IPS-NIHi7 (cell line): ENCODE data around the gene TRMT5.
A peak's percentile ranks its signal among the peaks of the same experiment; 100 is the strongest.

Experiments
- DNase-seq: peaks from one replicate; pipeline ENCODE4 v3.0.0; 2012; ENCODE audit warnings: mixed read lengths; ENCODE audit errors: extremely low spot score

Gene TRMT5, protein sequence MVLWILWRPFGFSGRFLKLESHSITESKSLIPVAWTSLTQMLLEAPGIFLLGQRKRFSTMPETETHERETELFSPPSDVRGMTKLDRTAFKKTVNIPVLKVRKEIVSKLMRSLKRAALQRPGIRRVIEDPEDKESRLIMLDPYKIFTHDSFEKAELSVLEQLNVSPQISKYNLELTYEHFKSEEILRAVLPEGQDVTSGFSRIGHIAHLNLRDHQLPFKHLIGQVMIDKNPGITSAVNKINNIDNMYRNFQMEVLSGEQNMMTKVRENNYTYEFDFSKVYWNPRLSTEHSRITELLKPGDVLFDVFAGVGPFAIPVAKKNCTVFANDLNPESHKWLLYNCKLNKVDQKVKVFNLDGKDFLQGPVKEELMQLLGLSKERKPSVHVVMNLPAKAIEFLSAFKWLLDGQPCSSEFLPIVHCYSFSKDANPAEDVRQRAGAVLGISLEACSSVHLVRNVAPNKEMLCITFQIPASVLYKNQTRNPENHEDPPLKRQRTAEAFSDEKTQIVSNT

DNA sequence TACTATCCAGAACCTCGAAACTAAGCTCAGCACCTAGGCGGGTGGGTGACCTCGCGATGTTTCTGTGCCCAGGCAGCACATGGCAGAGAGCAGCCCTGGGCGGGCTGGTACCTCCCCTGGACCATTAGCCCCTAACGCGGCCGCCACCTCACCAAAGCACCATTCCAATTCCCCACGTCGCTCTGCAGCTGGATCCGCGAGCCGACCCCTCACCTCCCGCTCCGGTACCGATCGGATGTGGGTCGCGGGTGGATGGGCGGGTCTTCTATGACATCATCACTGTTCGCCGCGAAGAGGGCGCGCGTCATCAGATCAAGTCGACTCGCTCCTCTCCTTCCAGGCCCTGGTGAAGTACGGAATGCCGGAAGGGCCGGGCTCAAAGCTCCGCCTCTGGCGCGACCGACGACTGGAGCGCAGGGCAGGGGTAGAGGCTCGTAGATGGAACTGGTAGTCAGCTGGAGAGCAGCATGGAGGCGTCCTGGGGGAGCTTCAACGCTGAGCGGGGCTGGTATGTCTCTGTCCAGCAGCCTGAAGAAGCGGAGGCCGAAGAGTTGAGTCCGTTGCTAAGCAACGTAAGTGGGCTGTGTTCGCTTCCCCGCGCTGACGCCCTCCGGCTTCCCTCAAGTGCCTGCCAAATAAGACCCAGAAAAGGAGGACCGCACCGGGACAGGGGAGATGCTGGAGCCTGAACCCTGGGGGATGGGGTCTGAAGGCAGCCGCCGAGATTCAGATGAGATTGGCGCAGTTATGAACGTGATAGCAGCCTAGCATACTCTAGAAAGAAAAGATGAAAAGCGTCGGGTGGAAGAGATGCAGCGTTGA is at the start of gene TRMT5, which contains the start of gene SLC38A6:
TRMT5 (minus strand) TSS at position 269 of the 822 bp plus-strand sequence; CDS start at position 163, 106 bp downstream.
SLC38A6 (plus strand) TSS at position 435 of the 822 bp plus-strand sequence; CDS start at position 468, 33 bp downstream.
- DNase-seq, result peak; percentile 95

DNA sequence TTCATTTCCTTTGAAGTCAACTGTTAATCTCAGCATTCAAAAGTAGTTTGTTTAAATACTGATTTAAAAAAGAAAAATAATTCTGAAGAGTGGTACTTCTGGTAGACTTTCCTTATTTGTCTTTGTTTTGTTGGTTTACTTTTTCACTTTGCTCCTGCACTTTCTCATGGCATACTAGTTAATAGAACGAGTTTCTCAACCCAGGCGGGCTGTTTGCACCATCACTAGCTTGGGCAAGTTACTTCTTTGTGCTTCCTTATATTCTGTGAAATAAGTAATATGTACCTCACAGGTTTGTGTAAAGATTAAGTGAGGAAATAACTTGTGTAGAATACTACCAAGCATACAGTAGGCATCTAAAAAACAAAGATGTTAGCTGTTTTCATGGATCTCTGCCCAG is 45.6 kb upstream of the TRMT5 start:
- DNase-seq, result no peak

DNA sequence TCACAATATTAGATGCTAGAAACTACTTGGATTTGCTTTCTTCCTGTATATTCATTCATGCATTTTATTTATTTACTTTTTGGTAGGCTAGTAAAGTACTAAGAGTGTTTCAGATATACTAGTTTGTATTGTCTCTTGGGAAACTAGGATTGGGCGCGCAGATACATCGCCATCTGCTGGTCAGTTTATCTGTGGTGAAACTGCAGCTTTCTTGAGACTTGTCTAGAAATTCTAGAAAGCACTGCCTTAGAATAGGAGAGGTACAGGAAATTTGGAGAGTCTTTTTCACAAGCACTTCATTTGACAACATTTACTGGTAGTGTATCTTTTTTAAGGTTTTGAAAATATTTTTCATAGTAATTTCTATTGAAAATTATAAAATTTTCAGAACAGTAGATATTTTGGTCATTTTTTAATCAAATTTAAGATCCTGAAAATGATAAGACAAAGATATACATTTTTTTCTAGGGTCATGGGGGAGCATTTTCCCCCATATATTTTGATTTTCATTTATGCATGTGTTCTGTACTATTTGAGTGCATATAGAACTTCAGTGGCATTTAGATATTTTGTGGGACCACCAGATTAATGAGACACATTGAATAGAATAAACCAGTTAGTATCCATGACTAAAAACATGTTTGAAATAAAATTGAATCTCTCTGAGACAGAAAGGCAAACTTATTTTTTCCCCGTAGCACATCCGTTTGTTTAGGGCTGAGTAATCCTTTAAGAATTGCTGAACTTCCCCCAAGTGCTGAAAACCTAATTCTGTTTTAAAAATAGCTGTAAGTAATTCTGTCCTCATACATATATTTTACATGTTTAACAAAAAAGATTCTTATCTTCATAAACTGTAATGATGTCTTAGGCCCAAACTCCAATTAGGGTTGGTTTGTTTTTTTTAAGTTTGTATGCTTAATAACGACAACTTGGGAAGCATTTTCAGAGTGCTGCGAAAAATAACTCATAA is 44.7 kb upstream of the TRMT5 start:
- peak; percentile 56 for DNase-seq

DNA sequence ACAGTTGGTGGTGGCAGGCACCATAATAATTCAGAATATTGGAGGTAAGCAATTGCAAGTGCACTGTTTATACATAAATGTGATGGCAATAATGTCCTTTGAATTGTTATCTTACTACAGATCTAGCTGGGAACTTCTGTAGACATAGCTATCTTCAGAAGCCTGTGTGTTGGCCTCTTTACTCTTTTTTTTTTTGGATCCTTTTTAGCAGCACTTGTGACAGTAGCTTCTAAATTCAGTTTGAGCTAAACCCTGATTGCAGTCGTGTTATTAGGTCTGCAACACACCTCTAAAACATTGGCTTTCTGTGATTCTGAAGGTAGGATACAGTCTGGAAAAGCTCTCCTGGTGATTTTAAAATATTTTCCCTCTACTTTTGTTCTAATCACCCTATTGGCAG is 38.7 kb upstream of the TRMT5 start:
- DNase-seq, result no peak

DNA sequence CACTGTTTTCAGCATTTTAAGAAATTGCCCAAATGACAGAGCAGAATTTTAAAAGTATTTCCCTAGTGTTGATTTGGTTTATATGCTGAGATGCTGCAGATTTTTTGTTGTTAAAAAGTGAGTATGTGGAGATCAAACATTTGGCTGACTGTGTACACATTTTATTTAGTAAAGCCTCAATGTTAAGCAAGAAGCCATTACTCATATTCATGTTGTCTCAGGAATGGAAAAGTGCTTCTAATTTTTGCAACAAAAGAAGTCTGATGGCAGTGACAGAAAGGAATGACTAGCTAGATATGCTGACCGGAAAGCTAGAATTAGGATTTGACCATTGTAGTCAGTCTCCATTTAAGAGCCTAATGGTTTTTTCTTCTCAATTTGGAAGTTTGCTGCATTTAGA is 22.7 kb upstream of the TRMT5 start:
- no peak for DNase-seq

DNA sequence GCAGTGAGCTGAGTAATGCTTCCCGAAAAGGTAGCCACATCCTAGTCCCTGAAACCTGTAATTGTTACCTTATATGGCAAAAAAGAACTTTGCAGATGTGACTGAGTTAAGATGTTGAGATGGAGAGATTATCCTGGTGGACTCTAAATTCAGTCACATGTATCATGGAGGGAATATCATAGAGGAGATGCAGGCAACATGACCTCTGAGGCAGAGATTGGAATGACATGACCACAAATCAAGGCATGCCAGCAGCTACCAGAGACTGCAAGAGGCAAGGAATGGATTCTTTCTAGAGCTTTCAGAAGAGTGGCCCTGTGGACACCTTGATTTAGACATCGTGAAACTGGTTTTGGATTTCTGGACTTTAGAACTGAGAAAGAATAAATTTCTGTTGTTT is 18.7 kb upstream of the TRMT5 start:
- no peak for DNase-seq

DNA sequence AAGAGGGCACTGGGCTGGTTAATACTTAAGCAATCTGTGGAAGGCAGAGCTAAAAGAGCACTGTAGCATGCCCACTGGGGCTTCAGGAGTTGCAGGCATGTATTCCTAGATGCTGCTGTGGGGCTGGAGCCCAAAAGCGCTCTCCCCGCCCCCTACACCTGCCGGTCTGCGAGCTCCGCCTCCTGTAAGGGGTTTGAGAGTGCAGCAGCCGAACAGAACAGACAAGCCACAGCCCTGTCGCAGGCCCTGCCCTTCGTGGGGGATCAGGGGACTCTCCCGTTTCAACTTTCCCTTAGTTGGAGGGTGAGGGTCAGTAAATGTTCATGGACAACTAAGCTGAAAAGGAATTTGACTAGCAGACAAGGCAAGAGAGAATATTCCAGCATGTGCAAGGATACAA is 17.7 kb upstream of the TRMT5 start:
- no peak for DNase-seq

DNA sequence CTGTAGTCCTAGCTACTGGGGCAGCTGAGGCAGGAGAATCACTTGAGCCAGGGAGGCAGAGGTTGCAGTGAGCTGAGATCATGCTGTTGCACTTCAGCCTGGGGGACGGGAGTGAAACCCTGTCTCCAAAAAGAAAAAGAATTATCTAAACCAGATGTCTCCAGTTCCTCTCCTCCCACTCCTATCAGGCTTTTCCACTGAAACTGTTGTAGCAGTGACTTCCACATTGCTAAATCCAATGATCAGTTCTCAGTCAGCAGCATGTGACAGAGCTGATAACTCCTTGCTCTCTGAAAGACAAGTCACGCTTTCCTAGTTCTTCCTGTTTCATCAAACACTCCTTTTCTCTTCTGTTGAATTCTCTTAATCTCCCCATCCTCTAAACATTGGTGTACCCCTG is 8.7 kb upstream of the TRMT5 start:
- DNase-seq, result no peak

DNA sequence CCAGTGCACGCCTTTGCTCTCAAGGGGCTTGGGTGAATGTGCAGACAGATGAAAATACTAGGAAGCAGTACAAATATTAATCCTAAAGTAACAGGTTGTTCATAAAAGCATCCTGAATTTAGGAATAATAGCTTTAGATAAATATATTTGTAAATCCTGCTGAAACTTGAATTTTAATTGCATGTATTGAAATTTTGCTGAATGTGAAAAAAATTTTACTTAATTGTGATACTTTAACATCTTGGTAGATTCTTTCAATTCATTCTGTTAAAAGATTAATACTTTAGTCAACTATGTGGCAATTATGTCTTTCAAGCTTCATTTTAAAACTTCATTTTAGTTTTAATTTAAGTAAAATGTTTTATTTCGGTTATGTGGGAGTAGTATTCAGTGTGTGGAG is 5.6 kb upstream of the TRMT5 start:
- DNase-seq, result no peak

DNA sequence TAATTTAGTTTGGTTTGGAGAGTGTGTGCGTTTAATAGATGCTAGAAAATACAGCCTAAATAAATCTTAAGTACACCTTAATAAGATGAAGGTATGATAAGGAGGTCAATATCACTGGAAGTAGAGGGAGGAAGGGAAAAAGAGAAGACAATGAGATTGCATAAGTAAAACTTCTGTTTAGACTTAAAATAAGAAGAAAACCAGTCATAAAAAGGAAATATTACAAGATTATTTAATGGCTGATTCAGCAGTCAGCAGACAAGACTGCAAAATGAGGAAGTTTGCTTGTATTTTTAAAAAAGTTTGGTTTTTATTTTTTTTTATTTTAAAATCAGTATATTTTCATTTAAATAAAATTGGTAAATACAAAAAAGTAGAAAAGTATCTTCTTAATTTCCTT is 3.3 kb upstream of the TRMT5 start:
- no peak for DNase-seq

DNA sequence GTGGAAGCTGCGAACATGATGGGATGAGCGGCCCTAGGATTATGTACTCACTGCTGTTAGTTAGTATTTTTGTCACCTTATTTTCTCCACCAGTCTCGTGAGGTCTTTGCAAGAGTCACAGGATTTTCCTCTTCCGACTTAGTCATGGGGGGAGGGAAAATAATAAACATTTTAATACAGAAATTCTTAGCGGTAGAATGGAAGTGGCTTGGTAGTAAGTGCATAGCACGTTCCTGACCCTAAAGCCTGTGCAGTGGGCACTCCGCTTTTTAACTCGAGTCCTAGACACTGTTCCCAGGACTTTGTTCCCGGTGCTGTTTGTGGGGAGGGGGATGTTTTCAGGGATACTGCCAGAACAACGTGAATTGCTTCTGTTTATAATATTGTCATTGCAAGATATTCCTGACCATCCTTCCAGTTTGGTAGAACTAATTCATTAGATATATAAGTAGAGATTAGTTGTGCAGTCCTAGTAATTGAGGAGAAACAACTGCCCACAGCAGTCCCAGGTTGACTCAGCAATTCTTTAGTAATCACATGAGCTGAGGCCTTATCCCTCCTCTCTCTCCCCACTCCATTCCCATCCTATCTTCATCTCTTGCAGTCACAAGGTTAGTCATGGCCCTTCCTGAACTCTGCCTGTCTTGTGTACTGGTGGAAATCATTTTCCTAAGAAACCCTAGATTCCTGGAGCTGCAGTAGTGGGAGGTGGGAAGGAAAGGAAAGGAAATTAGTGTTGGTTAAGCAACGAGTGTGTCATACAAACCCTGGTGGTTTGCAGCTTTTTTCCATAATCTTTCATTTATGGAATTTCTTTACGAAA is 965 bp upstream of the TRMT5 start:
- DNase-seq, result peak; percentile 35

DNA sequence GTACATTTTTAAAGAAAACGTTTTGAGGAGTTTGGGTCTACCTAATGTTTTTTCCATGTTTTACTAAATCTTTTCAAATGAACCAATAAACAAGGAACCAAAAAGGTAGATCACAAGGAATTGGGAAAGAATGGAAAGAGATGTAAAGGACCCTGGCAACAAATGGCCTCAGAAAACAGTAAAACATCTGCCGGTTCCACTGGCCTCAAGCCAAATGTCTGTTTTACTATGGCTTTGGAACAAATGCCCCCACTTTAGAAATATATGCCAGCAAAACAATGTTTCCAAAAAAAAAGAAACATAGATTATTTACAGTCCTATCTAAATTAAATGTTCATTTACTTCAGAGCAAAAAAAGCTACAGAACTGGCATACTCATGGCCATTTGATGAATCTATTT is 3.0 kb downstream of the TRMT5 start:
- no peak for DNase-seq

DNA sequence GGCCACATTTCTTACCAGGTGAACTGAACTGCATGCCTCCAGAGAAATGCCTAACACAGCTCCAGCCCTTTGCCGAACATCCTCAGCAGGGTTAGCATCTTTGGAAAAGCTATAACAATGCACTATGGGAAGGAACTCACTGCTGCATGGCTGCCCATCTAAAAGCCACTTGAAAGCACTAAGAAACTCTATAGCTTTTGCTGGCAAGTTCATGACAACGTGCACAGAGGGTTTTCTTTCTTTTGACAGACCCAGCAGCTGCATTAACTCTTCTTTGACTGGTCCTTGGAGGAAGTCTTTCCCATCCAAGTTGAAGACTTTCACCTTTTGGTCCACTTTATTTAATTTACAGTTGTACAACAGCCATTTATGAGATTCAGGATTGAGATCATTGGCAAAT is 5.3 kb downstream of the TRMT5 start:
- DNase-seq, result no peak

DNA sequence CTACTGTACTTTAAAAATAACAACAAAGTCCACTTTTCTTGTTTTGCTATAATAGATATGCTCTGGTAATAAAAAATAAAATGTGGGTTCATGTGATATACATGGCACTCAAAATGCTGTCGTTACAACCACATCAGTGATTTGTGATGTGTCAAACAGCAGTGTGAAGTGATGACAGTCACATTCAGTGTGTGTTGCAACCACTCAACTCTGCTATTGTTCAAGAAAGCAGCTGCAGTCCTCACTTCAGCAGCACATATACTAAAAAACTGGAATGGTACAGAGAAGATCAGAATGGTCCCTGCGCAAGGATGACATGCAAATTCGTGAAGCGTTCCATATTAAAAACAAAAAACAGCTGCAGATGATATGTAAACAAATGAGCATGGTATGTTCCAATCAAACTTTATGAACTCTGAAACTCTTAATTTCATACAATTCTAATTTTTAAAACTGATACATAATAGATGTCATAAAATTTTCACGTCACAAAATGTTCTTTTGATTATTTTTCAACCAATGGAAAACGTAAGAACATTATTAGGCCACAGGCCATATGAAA is 6.7 kb downstream of the TRMT5 start:
- DNase-seq, result no peak

DNA sequence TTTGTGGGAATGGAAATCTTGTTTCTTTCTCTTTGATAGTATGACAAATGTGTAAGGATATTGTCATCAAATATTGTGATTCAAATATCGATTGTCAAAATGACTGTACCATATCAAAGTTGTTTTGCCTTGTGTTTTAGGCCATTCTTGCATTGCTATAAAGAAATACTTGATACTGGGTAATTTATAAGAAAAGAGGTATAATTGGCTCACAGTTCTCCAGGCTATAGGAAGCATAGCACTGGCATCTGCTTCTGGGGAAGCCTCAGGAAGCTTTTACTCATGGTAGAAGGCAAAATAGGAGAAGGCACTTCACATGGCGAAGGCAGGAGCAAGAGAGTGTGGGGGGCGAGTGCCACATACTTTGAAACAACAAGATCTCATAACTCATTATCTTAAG is 7.8 kb downstream of the TRMT5 start:
- DNase-seq, result no peak

DNA sequence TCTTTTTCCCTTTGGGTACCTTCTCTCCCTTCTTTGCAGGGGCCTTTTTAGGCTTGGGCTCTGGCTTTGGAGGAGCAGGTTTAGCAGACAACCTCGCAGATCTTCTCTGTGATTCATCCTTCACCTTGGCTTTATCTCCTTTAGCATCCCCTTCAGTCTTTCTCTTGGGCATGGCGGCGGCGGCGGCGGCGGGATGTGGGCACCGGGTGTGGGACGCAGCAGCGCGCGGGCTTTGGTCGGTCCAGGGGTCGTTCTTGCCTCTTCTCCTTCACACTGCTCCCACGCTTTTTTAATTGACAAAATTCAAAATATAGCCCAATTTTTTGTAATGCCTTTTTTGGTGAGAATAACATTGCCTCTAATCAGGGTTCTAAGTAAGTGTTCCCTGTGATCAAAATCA is 8.6 kb downstream of the TRMT5 start:
- DNase-seq, result no peak

DNA sequence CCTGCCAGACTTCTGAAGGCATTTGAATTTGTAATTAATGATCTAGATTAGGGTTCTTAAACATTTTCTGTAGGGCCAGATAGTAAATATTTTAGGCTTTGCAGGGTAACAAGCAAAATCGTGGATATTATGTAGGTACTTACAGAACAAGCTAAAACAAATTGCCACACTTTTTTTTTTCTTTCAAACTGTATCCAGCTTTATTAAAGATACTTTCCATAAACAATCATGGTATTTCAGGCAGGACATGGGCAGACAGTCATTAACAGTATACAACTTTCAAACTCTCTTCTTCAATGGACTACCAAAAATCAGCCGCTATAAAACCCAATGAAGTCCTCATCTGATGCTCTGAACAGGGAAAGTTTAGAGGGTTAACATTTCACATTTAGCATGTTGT is 9.6 kb downstream of the TRMT5 start:
- DNase-seq, result no peak

DNA sequence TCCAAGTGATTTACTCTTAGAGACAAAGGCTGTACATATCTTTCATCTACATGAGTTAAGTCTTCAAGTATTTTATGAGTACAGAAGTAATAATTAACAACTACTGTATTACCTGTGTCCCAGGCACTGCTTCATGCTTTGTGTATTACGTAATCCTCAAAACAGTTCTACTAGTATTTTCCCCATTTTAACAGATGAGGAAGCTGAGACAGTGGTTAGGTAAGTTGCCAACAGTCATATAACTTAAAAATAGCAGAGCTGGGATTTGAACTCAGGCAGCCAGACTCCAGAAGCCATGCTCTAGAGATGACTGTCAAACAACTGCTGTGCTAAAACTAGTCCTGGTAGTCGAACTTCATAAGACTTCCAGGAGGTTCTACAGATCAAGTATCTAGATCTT is 10.7 kb downstream of the TRMT5 start:
- no peak for DNase-seq

DNA sequence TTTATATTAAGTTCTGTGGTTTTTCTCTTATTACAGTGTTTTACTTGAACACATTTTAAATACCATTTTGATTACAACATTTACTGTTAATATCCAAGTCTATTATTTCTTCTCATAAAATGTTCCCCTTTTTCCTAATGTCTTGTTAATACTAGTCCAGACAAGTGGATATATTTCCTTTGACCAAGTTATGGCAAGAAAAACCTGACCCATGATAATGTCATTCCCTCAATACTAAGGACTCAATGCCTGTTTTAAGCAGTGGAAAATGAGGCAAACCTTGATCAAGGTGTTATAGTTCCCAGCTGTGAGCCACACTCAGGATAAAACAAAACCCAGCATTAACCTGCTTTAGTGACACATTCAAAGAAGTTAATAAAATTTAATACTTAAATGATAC is 12.2 kb downstream of the TRMT5 start:
- no peak for DNase-seq

DNA sequence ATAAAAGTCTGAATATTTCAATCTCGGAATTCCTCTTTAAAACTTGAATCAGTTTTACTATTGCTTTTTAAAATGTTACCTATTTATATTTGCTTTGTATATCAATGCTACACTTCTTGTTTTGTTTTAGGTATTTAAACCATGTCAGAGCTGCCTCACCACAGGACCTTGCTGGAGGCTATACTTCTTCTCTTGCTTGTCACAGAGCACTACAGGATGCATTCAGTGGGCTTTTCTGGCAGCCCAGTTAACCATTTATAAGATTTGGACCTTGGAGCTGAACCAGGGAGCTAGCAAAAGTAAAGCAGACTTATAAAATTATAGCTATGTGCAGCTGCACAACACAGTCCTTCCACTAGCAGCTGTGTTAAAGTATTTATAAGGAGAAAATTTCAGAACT is 12.8 kb downstream of the TRMT5 start:
- DNase-seq, result no peak
